IPS-18c (cell line): ENCODE results near the gene EFEMP2.

Experiments used
- H3K4me3 ChIP-seq: 2 replicates; pipeline ENCODE4 v1.7.0; 2013; ENCODE audit warnings: low read depth, mild to moderate bottlenecking, low read length, moderate library complexity; ENCODE audit not compliant: insufficient read depth
- H3K9me3 ChIP-seq: one replicate; pipeline ENCODE4 v1.6.1; 2013; ENCODE audit warnings: mild to moderate bottlenecking, low read length, moderate library complexity; ENCODE audit not compliant: control insufficient read depth, insufficient read depth

The EFEMP2 gene

GRCh38 chr11:65872586-65873317, at the start of gene EFEMP2:
EFEMP2 (minus strand) TSS chr11:65872800; CDS start chr11:65872354, 446 bp downstream.
- H3K9me3 ChIP-seq = no peaks in the 10 kb centered on the region
- peak within 1 kb of the TSS; percentile 71 for H3K4me3 ChIP-seq

GRCh38 chr11:65921876-65922275, 49.3 kb upstream of the EFEMP2 start:
- Histone ChIP-seq H3K9me3 (no peaks in the 10 kb centered on the region), H3K4me3 (no peak overlapping the region)

DNA sequence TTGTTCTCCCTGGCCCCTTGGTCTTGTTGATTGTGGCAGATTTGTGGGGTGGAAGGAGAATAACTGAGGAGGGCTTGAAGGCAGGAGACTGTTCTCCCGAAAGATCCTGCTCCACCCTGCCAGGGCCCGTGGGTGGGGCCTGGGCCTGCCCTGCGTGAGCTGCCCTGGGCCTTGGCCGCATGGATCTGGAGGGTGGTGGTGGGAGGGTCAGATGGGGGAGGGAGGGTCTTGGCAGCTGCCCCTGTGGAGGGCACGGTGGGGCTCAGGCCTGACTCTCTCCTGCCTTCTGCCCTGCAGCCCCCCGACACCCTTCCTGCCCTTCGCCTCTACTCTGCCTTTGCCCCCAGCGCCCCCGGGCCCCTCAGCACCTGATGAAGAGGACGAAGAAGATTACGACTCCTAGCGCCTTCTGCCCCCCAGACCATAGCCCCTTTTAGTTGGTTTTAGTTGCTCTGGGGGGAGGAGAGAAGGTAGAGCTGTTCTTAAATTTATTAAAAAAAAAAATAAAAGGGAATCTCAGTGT, 48.5 kb upstream of the EFEMP2 start:
- peak overlapping the region; percentile 6; the same call in 1 of the 2 replicates for H3K4me3 ChIP-seq
- H3K9me3 ChIP-seq = no peaks in the 10 kb centered on the region

GRCh38 chr11:65920372-65920802, 47.8 kb upstream of the EFEMP2 start:
- Histone ChIP-seq H3K4me3 (peak overlapping the region; percentile 84; the same call in 1 of the 2 replicates), H3K9me3 (no peaks in the 10 kb centered on the region)

GRCh38 chr11:65919573-65920371, 47.2 kb upstream of the EFEMP2 start:
- no peaks in the 10 kb centered on the region for H3K9me3 ChIP-seq
- peak overlapping the region; percentile 84 for H3K4me3 ChIP-seq

DNA sequence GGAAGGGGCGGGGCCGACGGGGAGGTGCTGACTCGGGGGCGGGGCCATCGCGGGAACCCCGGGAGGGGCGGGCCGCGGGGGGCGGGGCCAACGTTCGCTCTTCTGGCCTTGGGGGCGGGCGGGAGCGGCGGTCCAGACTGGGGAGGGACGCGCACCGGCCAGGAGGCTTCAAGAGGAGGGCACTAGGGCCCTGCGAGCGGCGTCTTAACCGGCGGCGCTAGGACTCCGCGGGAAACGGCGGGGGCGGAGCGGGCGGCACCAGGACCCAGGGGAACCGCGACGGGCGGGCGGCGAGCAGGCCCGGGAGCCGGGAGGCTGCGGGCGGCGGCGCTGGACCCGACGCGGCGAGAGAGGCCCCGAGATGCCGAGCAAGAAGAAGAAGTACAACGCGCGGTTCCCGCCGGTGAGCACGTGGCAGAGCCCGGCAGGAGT, 46.6 kb upstream of the EFEMP2 start, which contains the start of gene DRAP1:
Gene DRAP1 (plus strand): TSS at position 286 of the 432 bp plus-strand sequence. CDS start 76 bp downstream, at position 362.
- Histone ChIP-seq H3K4me3 (peak within 1 kb of the TSS; percentile 94), H3K9me3 (no peaks in the 10 kb centered on the region)

DNA sequence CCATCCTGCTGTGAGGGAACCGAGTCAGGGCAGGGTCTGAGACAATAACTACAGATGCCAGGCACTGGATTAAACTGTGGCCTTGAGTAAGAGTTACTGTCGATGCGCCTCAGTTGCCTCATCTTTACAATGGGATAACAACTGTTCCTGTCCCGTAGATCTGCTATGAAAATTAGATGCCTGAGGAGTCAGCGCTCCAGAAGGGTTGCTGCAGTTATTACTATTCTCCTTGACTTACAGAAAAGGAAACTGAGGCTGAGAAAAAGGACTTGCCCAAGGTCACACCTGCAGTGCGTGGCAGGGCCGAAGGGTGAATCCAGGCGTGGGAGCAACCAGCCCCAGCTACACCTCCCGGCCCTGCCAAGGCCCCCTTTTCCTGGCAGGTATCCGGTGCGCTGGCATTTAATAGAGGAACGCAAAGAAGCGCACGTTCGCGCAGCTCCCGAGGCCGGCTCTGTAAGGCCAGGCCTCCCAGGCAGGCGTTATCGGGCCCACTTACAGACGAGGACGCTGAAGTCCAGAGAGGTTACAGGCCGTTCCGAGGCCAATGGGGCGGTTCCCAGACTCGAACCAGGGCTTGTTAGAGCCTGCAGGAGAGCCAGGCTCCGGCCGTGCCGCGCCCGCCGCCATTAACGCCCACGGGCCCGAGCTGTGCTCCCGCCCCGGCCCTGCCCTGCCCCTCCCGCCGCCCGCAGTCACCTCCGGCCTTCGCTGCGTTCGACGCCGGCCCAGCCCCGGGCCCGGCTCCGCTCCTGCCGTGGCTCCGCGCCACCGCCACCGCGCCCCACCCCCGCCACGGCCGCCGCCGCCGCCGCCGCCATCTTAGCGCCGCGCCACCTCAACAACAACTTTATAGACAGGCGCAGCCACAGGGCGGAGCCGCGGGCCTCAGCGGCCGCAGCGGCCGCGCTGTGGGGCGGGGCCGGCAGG, 45.9 kb upstream of the EFEMP2 start, which contains the start of gene C11orf68:
Gene C11orf68 (minus strand): TSS at position 852 of the 930 bp plus-strand sequence. CDS start 31 bp downstream, at position 821.
- peak within 1 kb of the TSS; percentile 94 for H3K4me3 ChIP-seq
- no peaks in the 10 kb centered on the region for H3K9me3 ChIP-seq

- H3K4me3 ChIP-seq = peak overlapping the region; percentile 94
Measured at GRCh38 chr11:65917434-65918210, 45.0 kb upstream of the EFEMP2 start.

GRCh38 chr11:65917077-65917433, 44.5 kb upstream of the EFEMP2 start:
- Histone ChIP-seq H3K9me3 (peaks cover 2% of the 10 kb centered on the region), H3K4me3 (no peak overlapping the region)

More at GRCh38 chr11:65917434-65918210, 45.0 kb upstream of the EFEMP2 start:
- no peaks in the 10 kb centered on the region for H3K9me3 ChIP-seq

DNA sequence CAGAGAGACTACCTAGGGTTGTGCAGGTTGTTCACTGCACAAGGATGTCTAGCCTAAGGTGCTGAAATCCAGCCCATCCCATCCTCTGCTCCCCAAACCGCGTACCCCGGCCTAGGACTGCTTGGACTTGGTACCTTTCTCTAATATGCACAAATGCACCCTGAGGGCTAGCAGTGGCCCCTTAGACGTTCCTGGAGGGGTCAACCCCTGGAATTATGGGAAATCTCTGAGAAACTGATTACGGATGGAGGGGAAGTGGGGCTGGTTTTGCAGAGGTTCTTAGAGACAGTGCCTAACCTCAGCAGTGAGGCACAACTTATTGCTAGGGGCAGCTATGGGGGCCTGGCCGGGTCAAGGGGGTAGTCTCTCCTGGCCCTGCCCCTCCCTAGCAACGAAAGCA, 43.8 kb upstream of the EFEMP2 start:
- Histone ChIP-seq H3K4me3 (no peak overlapping the region), H3K9me3 (peaks cover 2% of the 10 kb centered on the region)

GRCh38 chr11:65915821-65916251, 43.2 kb upstream of the EFEMP2 start:
- no peak overlapping the region for H3K4me3 ChIP-seq

DNA sequence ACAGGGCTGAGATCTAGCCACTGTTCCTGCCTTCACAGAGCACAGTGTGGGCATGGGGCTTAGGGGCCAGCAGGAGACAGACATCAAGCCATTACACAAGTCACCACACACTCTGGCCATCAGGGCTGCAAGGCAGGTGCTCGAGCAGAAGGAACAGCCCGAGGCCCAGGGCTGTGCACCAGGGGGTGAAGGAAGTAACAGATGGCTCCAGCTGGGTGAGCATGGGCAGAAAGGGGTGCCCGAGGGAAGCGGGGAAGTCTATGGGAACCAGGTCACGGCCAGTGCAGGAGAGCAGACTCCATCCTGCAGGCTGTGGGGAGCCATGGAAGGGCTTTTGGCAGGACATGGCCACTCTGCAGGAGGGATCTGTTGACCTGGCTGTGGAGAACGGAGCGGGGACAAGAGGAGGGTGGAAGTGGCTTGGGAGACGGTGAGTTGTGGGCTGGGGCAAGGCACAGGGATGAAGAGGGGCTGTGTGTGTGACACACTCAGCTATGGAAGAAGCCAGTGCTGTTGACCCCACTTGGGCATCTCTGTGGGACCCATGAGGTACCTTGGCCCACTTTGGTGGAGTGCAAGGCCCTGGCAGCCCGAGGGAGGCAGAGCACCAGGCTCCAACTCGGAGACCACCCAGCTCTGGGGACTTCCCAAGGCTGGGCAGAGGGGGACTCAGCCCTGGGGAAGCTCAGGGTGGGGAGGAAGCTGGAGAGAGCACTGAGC, 42.7 kb upstream of the EFEMP2 start:
- H3K9me3 ChIP-seq = peaks cover 2% of the 10 kb centered on the region
- H3K4me3 ChIP-seq = no peak overlapping the region

More at GRCh38 chr11:65915821-65916251, 43.2 kb upstream of the EFEMP2 start:
- peaks cover 2% of the 10 kb centered on the region for H3K9me3 ChIP-seq

- no peak overlapping the region for H3K4me3 ChIP-seq
- peaks cover 2% of the 10 kb centered on the region for H3K9me3 ChIP-seq
Measured at GRCh38 chr11:65912845-65913244, 40.2 kb upstream of the EFEMP2 start.

- Histone ChIP-seq H3K4me3 (no peak overlapping the region), H3K9me3 (peaks cover 2% of the 10 kb centered on the region)
Measured at GRCh38 chr11:65911682-65912568, 39.3 kb upstream of the EFEMP2 start.

GRCh38 chr11:65907878-65908277, 35.3 kb upstream of the EFEMP2 start:
- H3K9me3 ChIP-seq = peaks cover 2% of the 10 kb centered on the region
- H3K4me3 ChIP-seq = no peak overlapping the region
